ENCODE data around the gene CCDC27.

DNA sequence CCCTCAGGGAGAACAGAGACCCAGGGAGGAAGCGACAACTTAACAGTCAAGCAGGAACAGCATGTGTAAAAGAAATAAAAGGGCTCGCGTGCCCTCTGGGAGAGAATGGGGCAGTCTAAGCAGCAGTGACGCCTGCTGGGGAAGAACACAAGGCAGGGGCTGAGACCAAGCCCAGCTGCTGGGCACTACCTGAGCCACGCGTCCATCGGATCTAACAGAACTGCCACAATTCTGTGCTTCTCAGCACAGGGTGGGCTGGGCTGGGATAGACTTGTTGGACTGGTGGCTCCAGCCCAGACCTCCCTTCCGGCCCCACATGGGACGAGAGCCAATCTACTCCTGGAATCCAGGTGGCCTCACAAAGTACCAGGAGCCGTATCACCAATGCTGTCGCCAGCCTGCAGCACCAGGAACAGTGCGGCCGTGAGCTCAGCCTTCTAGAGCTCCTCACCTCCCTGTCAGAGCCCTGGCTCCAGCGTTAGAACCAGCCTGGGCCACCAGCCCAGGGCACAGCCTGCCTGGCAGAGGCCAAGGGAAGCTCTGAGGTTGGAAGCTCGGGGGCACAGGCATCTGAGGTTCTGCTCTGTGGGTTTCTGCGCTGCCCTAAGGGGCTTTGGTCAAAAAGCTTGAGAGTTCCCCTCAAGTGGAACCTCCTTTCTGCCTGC is 36.6 kb downstream of the CCDC27 start:
- TF ChIP-seq POLR2A (IDR thresholded peaks at IDR 0.05) (no peak), CTCF (IDR thresholded peaks at IDR 0.05) (no peak)
